GM21447 (cell line): ENCODE data around the gene EPN1.

ENCODE experiments used
- ATAC-seq: cut with Tn5 transposase; IDR thresholded peaks from one replicate; pipeline ENCODE4 v1.9.1; 2021; ENCODE audit not compliant: unreplicated experiment

Gene EPN1

GRCh38 chr19:55646889-55647731 lies 27.9 kb upstream of the EPN1 start:
- no peak for ATAC-seq

- no peak for ATAC-seq
Observed at GRCh38 chr19:55647732-55648584, 27.1 kb upstream of the EPN1 start, which contains the start of gene CCDC106. Gene CCDC106 (plus strand): TSS chr19:55648212. CDS start chr19:55649047, 835 bp downstream.

GRCh38 chr19:55648585-55649267 lies 26.3 kb upstream of the EPN1 start:
- ATAC-seq: no peak

- no peak for ATAC-seq
Observed at GRCh38 chr19:55649268-55650125, 25.5 kb upstream of the EPN1 start.

- ATAC-seq: no peak
Observed at GRCh38 chr19:55650126-55650557, 24.9 kb upstream of the EPN1 start.

- ATAC-seq: no peak
Observed at GRCh38 chr19:55650602-55651230, 24.3 kb upstream of the EPN1 start.

- no peak for ATAC-seq
Observed at GRCh38 chr19:55651236-55651635, 23.8 kb upstream of the EPN1 start.

GRCh38 chr19:55652311-55653128 lies 22.5 kb upstream of the EPN1 start:
- ATAC-seq: no peak

GRCh38 chr19:55653651-55654322 lies 21.2 kb upstream of the EPN1 start:
- peak; percentile 41 for ATAC-seq

GRCh38 chr19:55654323-55654867 lies 20.6 kb upstream of the EPN1 start:
- ATAC-seq: peak; percentile 50

GRCh38 chr19:55654868-55655647 lies 20.0 kb upstream of the EPN1 start, which contains the start of gene U2AF2:
Gene U2AF2 (plus strand): TSS chr19:55655035. CDS start chr19:55655105, 70 bp downstream.
- peak; percentile 28 for ATAC-seq

- no peak for ATAC-seq
Observed at GRCh38 chr19:55655648-55656040, 19.4 kb upstream of the EPN1 start.

- ATAC-seq: no peak
Observed at GRCh38 chr19:55656552-55656951, 18.5 kb upstream of the EPN1 start.

- ATAC-seq: no peak
Observed at GRCh38 chr19:55656988-55657747, 17.9 kb upstream of the EPN1 start.

GRCh38 chr19:55658846-55659459 lies 16.1 kb upstream of the EPN1 start:
- no peak for ATAC-seq

- ATAC-seq: no peak
Observed at GRCh38 chr19:55659822-55660221, 15.2 kb upstream of the EPN1 start.
